HG03060 (cell line): Measurements from ENCODE around the gene CD302.
"Not testable (repeated sequence)": the region's sequence is repeated elsewhere in the genome, so short reads cannot be mapped to it uniquely, and the experiment has no call there.

Experiments
- ATAC-seq: cut with Tn5 transposase; IDR thresholded peaks from one replicate; pipeline ENCODE4 v1.9.1; 2021; ENCODE audit warnings: low read depth, moderate number of reproducible peaks; ENCODE audit not compliant: unreplicated experiment

The CD302 gene

DNA sequence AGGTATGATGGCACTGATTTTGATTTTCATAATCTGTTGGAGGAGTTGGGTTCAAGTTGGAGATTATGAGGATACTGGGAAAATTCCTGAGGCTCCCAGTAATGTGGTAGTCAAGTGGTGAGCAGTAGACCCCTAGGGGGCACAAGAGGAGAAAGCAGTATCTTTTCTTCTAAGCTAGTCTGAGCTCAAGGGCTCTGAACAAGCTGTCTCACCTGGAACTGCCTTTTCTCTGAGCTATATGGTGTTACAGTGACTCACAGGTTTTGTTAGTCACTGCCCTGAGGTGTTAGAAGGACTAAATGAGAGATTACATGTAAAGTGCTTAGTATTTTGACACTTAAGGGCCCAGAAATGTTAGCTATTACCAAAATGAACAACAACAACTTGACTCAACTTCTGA lies 42.2 kb downstream of the CD302 start:
- no peak for ATAC-seq

DNA sequence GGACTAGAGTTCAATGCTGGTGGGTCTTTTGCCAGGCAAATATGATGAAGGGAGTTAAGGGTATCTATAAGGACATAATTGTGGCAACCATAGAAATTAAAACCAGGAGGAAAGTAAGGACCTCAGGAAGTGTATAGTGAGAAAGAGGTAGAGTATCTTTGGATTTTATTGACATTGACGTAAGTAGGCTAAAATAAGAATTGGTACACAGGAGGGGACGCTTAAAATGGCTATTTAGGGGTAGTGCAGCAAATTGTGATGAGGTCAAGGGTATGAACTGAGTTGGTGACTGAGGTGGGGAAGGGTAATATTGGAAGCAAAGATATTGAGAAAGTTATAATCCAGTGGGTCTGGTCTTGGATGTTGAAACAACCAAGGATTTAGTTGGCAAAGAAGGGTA lies 43.0 kb downstream of the CD302 start:
- no peak for ATAC-seq

DNA sequence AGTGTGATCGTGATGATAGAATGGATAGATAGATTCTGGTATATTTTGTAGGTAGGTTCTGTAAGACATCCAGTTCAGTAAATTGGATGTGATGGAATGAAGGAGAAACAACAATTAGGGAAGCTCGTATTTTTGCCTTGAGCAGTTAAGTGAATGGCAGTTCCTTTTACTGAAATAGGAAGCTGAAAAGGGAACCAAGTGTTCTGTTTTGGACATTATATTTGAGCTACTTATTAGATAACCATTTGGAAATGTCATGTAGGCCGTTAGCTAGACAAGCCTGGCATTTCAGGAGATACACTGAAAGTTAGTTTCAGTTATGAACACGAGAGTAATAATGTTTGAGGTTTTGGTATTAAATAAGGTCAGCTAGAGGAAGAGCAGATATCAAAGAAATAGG lies 44.2 kb downstream of the CD302 start:
- ATAC-seq: no peak

DNA sequence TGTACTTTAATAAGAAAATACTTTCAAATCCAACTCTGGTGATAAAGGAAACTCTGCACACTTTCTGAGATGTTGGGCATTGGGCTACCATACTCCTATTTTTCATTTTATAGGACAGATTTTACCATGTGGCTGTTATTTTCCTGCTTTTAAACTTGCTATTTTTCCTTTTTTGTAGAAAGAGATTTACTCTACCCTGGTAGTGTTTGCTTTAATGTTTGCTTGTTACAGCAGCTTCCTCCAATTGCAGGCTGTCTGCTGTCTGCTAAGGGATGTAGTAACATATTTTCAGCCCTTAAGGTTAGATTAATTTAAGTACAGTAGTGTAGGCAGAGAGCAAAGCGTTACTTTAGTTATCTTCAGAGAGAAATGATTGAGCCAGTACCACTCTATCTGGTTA lies 47.1 kb downstream of the CD302 start:
- ATAC-seq: no peak

DNA sequence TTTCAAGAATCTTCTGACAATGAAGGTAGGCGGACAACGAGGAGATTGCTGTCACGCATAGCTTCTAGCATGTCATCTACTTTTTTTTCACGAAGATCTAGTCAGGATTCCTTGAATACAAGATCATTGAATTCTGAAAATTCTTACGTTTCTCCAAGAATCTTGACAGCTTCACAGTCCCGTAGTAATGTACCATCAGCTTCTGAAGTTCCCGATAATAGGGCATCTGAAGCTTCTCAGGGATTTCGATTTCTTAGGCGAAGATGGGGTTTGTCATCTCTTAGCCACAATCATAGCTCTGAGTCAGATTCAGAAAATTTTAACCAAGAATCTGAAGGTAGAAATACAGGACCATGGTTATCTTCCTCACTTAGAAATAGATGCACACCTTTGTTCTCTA lies 49.9 kb downstream of the CD302 start:
- no peak for ATAC-seq

DNA sequence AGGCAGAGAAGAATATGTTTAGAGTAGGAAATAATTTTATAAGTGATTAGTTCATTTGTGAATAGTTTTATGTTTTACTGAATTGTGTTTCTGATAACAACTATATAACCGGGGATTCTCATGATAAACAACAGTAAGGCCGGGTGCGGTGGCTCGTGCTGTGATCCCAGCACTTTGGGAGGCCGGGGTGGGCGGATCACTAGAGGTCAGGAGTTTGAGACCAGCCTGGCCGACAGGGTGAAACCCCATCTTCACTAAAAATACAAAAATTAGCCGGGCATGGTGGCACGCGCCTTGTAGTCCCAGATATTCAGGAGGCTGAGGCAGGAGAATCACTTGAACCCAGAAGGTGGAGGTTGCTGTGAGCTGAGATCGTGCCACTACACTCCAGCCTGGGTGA lies 52.8 kb downstream of the CD302 start:
- not testable (repeated sequence) for ATAC-seq

DNA sequence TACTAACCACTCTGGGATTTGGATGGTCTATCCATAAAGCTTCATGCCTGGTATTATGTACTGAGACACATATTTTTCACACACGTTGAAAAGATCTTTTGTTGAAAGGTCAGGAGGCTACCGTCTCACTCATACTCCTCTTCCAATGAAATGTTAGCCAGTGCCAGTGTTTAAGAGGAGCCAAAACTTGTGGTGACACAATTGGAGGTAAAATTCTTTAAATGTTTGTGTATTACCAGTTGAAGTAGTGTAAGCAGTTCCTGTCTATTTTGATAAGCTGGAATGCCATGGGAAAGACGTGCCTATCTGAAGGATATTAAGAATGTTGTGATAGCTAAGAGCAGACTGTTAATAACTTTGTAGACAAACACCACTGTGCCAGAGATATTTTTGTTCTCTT lies 53.6 kb downstream of the CD302 start:
- no peak for ATAC-seq

DNA sequence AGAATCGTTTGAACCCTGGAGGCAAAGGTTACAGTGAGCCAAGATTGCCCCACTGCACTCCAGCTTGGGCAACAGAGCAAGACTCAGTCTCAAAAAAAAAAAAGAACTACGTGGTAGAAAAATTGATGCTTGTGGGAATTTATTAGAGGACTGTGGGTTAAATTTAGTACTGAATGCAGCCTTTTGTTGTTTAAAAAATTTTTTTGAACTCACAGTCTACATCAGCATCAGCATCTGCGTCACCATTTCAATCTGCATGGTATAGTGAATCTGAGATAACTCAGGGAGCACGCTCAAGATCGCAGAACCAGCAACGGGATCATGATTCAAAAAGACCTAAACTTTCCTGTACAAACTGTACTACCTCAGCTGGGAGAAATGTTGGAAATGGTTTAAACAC lies 55.2 kb downstream of the CD302 start:
- no peak for ATAC-seq

DNA sequence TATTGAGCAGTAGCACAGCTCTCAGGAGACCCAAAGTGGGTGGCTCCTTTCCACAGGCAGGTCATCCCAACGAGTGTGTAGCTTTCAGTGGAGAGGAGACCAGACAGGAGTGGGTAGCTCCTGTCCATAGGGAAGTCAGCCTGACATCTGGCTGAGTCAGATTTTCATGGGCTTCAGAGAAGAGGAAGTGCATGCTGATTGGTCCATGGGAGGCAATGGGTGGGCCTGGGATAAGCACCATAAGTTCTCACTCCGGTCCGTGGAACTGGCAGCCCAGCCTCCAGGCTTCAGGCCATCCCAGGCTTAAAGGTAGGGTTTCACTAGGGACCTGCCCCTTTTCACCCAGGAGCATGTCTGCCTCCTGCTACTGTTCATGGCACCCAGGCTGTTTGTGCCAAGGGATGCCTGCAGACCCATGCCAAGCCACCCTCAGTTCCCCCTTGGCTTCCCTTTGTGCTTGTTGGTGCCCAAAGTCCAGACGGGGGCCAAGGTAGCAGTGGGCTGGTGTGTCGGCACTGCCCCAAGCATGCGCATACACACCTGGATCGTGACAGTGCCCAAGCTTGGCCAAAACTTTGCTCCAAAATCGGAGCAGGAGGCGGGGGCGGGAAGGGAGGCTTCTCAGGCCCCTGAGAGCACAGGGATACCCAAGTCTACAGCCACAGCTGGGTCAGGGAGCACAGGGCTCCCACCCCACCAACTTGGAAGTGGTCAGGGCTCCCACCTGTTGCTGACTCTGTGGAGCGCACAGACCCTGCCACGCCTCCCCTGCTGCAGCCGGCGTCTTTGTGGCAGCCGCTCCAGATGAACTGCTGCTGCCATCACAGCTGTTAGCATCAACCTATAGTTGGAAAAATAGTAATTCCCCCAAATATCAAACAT lies 59.3 kb downstream of the CD302 start:
- no peak for ATAC-seq

DNA sequence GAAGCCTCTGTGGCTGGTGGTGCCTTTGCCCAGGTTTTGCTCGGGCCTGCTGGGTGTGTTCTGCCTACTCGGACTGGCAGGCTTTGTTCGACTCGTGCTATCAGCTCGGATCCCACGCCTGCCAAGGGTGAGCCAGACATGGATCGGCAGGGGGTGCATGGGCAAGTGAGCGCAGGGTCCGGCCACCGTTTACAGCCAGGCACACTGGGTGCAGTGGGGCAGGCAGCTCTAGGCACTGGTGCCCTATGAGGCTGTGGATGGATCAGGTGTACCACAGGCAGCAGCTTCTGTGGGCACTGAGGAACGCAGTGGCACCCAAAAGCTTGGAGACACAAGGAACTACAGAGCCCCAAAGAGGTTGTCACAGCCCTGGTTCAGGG lies 60.1 kb downstream of the CD302 start:
- no peak for ATAC-seq

DNA sequence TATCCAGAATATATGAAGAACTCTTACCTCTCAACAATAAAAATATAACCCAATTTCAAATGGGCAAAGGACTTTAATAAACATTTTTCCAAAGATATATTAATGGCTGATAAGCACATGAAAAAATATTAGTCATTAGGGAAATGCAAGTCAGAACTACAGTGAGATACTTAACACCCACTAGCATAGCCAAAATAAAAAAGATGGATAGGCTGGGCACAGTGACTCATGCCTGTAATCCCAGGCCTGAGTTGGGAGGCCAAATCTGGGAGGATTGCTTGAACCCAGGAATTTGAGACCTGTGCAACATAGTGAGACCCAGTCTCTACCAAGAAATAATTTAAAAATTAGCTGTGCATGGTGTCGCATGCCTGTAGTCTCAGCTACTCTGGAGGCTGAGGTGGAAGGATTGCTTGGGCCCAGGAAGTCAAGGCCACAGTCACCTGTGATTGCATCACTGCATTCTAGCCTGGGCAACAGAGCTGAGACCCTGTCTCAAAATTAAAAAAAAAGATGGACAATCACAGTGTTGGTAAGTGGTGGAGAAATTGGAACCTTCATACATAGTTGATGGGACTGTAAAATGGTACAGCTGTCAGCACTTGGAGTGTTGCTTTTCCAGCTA lies 60.6 kb downstream of the CD302 start:
- ATAC-seq: no peak

DNA sequence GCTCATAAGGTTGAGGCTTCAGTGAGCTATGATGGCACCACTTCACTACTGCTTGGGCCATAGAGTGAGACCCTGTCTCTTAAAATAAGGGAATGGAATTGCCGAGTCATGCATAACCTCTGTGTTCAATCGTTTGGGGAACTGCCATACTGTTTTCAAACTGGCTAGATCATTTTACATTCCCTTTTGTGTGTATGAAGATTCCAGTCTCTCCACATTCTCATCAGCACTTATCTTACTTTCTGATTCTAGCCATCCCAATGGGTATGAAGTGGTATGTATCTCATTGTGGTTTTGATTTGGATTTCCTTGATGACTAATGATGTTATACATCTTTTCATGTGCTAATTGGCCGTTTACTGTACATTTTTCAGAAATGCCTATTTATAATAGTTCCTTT lies 62.0 kb downstream of the CD302 start:
- ATAC-seq: no peak

DNA sequence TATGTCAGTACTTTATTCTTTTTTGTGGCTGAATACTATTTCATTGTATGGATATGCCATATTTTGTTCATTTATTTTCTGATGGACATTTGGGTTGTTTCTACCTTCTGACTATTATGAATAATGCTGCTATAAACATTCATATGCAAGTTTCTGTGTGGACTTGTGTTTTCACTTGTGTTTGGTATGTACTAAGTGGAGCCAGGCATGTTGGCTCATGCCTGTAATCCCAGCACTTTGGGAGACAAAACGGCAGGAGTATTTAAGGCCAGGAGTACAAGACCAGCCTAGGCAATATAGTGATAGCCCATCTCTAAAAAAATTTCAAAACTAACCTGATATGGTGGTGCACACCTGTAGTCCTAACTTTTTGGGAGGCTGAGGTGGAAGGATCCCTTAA lies 62.4 kb downstream of the CD302 start:
- no peak for ATAC-seq

DNA sequence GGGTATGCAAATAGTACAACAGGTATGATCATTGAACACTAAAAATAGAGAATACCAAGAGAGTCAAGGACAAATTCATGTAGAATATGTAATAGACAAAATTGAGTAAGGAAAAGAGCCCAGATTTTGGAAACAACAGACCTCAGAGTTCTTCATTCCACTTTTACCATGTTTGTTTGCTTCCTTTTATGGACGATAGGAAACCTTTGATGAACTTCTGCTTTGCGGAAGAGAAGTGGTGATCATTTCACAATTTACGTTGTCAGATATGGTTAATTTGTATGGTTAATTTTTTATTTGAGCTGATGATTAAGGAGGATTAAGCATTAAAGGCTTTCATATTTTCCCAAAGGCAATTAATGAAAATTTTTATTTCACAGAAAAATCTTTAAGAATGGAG lies 69.4 kb downstream of the CD302 start:
- ATAC-seq: no peak

DNA sequence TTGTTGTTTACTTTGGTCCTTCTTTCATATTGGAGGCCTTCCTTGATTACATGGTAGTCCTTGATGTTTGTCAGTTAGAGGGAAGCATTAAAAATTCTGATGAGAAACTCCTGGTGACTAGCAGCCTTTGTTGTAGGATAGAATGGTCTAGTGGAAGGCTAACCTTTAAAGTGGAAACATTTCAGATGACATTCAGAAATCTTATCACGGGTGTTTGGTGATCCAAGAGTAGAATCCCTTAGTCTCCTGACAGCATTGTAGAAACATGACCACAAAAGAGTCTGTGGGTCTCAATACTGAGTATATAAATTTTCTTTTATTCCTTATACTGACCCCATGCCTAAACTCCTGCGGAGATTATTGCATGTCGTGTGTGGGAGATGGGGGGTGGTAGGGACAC lies 72.3 kb downstream of the CD302 start:
- no peak for ATAC-seq

DNA sequence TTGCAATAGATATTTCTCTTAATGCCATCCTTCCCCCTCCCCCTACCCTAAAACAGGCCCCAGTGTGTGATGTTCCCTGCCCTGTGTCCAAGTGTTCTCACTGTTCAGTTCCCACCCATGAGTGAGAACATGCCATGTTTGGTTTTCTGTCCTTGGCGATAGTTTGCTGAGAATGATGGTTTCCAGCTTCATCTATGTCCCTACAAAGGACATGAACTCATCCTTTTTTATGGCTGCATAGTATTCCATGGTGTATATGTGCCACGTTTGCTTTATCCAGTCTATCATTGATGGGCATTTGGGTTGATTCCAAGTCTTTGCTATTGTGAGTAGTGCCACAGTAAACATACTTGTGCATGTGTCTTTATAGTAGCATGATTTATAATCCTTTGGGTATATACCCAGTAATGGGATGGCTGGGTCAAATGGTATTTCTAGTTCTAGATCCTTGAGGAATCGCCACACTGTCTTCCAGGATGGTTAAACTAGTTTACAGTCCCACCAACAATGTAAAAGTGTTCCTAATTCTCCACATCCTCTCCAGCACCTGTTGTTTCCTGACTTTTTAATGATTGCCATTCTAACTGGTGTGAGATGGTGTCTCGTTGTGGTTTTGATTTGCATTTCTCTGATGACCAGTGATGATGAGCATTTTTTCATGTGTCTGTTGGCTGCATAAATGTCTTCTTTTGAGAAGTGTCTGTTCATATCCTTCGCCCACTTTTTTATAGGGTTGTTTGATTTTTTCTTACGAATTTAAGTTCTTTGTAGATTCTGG lies 73.0 kb downstream of the CD302 start:
- ATAC-seq: not testable (repeated sequence)

DNA sequence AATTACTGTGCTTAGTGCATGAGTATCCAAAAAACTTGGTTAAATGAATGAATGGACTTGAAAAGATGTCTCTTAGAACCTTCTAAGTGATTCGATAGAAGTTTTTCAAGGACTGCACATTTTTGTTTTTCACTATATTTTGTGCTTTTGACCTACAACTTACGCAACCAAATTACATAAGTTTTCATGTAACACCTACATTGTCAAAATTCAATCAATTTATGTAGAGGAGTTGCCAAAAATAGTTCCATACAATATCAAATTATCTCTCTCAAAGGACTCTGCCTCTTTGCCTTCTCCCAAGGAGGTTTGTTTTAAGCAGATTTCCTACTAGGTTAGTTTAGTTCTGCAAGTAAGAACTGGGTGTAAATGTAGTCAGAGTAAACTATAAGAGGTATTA lies 75.4 kb downstream of the CD302 start:
- ATAC-seq: no peak

DNA sequence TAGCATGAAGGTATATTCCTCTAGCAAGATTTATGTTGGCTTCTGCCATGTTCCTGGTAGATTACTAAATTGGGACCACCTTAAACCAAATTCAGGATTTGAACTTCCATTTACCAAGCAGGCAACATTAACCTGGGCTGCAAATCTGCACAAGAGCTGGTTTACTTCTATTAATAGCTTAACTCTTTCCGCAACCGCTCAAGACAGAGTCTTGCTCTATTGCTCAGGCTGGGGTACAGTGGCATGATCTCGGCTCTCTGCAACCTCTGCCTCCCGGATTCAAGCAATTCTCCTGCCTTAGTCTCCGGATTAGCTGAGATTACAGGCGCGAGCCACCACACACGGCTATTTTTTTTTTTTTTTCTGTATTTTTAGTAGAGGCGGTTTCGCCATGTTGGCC lies 77.3 kb downstream of the CD302 start:
- ATAC-seq: no peak
